T-helper 1 cell treated with Interleukin-12 subunit alpha and Interleukin-12 subunit beta and Interleukin-4 antibody, amounts not matched to agents 30 ng/mL and 1 ng/mL, for 36 hours (primary cell): ENCODE measurements around the gene HDAC9. TPM values are rescaled to one million over a fixed set of nuclear protein-coding genes. Genes with fewer than 3 reads are reported as not detected.
"Not testable (repeated sequence)": the region's sequence is repeated elsewhere in the genome, so short reads cannot be mapped to it uniquely, and the experiment has no call there.

Experiments used
- intact Hi-C: fragments of 100-400 bp; cut with micrococcal nuclease; formaldehyde crosslinking; loops from one replicate; pipeline ENCODE4 v1.15.1; 2024
- total RNA-seq: library from RNA; stranded (reverse); gene quantifications from 2 replicates; pipeline ENCODE4 v1.2.3, GENCODE V29; 2022

Gene HDAC9
- total RNA-seq, 1 donor from 2014 or later, result 0.71 TPM

GRCh38 chr7:18916826-18917225 is 421.3 kb downstream of the HDAC9 start:
- intact Hi-C loops, result no loop called here

- intact Hi-C loops, result no loop called here
Measured at GRCh38 chr7:18927134-18927533, 431.6 kb downstream of the HDAC9 start.

- intact Hi-C loops, result no loop called here
Measured at GRCh38 chr7:18936265-18936664, 440.7 kb downstream of the HDAC9 start.

DNA sequence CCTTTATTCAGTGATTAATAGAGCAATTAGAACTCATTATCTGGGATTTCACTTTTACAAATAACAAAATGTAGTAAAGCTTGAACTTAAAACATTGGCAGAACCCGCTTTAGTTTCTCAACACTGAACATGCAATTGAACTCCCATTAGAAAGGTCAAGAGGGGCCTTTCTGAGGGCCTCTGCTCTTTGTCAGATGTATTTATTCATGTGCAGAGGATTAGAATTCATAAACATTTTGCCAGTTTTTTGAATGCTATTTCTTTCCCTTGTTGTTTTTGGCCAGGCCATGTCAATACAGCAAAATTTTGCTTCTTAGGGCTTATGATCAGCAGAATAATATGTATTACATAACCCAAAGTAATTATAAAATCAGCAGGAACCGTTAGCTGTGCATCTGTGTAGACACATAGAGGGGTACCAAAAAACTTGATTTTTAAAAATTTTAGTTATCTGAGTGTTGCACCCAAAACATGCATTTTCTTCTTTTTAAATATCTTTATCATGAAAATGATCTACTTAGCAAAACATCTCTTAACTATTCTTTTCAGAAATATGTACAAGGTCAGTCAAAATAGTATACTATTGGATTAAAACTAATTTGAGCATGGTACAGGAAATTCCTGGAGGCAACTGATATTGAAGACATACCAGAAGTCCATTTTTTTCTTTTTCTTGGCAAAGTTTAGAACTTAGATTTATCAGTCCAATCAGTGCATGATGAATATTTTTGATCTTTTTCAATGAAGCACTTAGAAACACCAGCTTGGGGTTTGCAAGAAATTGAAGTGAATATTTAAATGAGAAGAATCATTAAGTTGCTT is 444.4 kb downstream of the HDAC9 start:
- intact Hi-C loops, result no loop called here

DNA sequence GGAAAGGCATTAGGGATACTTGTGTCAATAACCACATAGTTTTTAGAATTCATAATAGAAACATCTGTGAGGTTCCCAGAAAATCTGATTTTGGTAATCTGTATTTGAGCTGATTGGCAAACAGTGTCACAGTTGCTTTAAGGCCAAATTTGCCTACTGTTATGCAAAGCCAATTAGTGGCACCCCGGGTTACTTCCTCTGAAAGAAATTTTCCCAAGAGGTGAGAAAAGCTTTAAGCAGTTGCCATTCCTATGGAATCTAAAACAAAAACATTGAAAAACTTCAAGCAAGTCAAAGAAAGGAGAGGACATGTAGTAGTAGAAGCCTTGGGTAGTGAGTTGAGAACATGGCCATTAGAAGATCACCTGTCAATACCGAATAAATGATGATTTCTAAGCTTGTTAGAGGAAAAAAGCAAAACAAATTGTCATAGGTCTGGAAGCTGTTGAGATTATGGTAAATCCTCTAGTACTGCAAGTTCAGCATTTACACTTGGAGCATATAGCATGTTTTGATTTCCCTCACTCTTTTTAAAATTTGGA is 445.1 kb downstream of the HDAC9 start:
- intact Hi-C loops, result no loop called here

DNA sequence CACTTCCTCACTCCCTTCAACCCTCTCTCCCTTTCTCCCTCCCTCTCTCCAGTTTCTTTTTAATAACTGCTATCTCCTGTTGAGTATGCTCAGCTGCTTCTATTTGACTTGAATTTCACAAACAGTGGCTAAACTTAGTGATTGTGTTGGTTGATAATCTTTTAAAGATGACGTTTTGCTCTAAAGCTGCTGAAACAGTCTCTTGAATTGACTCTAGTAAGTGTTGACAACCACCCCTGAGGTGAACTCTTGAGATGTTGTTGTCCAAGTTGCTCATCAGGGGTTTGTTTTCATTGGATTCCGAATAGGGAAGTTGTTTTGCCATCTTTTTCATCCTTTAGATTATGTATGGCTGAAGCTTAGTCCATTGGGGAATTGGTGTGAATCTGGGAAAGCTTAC is 445.7 kb downstream of the HDAC9 start:
- intact Hi-C loops, result no loop called here

DNA sequence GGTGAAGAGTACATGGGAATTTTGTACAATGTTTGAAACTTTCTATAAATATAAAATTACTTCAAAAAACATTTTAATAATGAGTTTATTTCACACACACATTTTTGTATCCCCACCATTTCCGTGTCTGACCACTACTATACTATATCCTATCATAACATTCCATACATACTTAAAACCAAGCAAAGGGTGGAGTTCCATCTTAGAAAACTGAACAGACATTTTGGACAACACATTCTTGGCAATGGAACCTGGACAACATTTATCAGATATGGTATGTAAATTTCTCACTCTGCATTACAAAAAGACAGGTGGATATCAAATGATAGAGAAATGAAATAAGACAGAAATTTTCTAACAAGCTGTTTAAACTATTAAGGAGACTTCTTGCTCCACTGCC is 453.0 kb downstream of the HDAC9 start:
- intact Hi-C loops, result no loop called here

- intact Hi-C loops, result no loop called here
Measured at GRCh38 chr7:18952846-18953245, 457.3 kb downstream of the HDAC9 start.

DNA sequence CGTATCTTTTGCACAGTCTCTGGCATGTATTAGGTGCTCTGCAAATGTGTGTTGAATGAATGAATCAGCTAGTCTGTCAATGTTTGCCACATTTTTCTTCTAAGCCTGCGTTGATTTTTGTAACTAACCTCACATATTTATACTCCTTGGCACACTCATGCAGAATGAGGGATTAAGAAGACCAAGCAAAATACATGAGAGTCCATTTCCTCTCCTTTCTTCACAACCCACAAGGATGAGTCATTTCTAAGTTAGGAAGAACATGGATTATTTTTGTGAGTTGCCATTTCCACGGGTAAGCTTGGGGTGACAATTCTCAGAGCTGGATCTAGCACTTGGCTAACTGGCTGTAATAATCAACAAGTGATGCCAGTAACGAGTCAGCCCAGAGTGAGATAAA is 463.1 kb downstream of the HDAC9 start:
- intact Hi-C loops, result no loop called here

DNA sequence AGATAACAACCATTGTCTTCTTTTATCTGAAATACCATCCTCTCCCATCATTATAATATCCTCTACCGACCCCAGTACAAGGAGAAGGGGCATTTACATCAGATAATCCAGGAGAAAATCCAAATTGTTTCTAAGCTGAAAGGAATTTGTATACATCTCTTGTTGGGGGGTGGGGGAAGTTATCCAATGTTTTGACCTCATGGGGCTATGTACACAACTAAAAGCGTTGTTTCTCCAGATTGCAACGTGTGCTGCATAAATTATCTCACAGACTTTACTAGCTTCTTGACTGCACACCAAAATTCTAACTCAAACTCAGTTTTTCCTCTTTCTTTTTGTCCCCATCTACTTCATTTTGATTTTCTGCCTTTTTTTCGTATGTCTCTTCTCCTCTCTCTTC is 465.2 kb downstream of the HDAC9 start:
- intact Hi-C loops, result no loop called here

DNA sequence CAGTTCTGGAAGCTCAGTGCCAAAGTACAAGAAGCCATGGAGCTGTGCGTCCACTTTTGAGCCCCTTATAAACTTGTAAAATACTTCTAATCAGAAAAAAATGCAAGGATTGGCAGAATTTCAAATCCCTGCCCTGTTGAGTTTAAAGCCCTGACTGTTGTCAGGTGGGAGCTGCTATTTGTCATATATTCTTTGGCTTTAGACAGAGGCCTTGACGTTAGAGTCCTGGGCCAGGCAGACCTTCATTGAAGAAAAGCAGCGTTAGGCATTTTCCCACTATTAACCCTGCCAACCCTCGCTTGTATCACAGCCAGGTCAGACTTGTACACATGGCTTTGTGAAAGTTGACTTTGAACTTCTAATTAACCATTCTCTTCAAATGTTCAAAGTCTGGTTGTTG is 466.5 kb downstream of the HDAC9 start:
- intact Hi-C loops, result no loop called here

DNA sequence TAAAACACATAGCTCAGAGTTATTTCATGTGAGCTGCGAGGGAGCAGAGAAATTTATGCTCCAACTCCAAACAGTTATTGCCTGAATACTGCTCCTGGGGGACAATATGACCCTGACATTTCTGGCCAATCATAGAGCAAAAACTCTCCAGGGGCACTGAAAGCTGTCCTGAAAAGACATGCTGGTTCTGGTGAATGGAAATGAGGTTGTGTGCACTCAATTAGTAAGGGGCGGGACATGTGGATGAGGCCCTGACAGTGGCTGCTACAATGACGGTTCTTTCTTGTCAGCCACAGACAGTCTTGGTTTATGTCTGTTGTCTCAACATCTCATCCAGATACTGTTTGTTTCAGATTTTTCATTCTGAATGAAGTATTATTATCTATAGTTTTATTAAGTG is 470.1 kb downstream of the HDAC9 start:
- intact Hi-C loops, result no loop called here

- intact Hi-C loops, result not testable (repeated sequence)
Measured at GRCh38 chr7:18967755-18968154, 472.2 kb downstream of the HDAC9 start.

DNA sequence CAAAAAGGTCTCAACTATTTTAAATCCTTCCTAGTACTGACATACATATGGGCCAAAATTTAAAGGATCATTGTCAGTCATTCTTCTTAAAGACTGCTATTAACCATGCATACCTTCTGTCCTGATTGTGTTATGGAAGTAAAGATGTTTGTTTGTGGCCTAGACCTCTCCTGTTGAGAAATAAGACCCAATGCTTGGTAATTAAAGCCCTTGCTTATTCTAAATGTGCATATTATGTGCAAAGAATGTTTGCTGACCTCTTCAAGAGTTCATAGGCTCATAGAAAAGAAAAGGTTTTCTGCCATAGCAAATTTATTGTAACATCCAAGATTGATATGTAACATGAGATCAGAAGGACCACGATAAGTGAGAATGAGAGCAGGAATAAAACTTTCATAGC is 476.3 kb downstream of the HDAC9 start:
- intact Hi-C loops, result no loop called here

- intact Hi-C loops, result no loop called here
Measured at GRCh38 chr7:18974803-18975202, 479.3 kb downstream of the HDAC9 start.

GRCh38 chr7:18975276-18975675 is 479.7 kb downstream of the HDAC9 start:
- intact Hi-C loops, result no loop called here

- intact Hi-C loops, result no loop called here
Measured at GRCh38 chr7:18975689-18976280, 480.2 kb downstream of the HDAC9 start.

DNA sequence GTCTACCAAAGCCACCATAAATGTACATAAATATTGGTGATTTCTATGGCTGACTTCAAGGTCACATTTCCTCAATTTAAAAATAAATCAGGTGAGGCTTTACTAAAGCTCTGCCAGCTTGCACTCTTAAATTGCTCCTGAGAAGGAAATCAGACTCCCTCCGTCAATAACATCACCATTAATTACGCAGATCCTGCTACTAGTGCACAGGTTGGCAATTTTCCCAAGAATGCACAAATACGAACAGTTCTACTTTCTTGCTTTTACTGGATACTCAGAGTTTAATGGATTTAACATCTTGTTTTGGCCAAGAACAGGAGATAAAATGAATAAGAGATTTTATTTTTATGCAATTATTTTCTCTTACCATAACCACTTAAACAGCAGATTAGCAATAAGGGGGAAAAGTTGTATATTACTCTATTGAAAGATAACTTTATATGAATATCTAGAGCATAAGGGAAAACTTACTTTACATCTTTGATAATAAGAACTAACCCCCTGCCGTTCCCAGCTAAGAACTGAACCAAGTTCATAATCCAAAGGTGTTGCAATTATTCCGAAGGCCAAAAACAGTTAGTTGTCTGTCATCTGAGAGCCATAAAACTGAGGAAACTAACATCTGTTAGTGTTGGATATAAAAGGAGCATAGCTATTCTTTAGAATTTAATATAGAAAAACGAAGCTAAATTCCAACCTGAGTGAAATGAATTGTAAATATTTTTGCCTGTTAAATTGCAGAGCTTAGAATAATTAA is 481.3 kb downstream of the HDAC9 start:
- intact Hi-C loops, result no loop called here

DNA sequence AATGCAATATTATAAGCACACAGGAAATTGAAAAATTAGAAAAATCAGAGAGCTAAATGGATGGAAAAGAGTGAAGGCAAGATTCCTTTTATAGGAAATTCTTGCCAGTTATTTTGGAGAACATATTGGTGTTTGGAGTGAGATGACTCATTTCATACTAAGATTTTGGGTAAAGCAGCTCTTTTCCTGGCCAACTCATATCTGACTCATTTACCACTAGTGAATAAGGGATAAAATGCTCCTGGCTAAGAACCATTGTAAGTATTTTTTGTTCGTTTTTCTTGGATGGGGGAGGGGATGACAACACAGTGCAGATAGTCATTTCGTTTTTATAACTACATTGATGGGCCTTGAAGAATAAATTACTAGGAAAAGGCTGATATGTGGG is 482.6 kb downstream of the HDAC9 start:
- intact Hi-C loops, result no loop called here

- intact Hi-C loops, result not testable (repeated sequence)
Measured at GRCh38 chr7:18990700-18991099, 495.2 kb downstream of the HDAC9 start.

DNA sequence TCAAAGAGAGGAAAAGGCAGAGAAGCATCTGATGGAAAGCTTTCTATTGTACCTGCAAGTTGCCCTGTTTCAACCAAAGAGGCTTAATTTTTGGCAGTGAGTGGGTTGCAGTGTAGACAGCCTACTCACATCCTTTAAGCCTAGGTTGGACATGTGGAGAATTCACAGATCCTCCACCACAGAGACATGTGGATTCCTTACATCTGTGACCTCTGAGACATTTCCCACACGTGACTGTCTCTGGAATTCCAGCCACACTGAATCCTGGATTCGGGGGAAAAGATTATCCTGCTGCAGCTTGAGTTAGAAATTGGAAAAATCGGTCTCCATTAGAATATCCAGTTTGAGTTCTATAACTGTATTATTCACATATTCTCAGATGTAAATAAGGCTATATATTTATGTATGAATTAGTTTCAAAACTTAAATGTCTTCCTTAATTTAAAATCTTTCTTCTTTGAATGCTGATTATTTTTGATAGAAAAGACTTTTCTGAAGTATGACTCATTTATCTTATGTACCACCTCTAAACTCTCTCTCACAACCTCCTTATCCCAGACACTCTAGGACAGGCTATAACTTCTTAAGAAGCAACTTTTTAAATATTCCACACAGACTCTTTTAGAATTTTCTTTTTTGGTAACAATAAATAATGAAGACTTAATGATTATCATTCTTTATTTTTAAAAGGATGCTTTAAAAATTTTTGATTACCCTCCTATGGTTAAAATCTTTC is 498.6 kb downstream of the HDAC9 start:
- intact Hi-C loops, result no loop called here
